ENCODE results near the gene ITGA3. TPM values are rescaled to one million over a fixed set of nuclear protein-coding genes. Genes with fewer than 3 reads are reported as not detected.
A peak's percentile ranks its signal among the peaks of the same experiment; 100 is the strongest.

ITGA3 gene
- total and polyA plus RNA-seq, 2 experiments from 2014 or later = 105 to 330 TPM

GRCh38 chr17:50105811-50106210, 49.9 kb downstream of the ITGA3 start:
- no peak overlapping the region for H3K27ac ChIP-seq
- no peaks in the 10 kb centered on the region for H3K79me2 ChIP-seq (ENCODE audit: insufficient read depth)
- H3K9ac ChIP-seq = no peak overlapping the region
- in situ Hi-C loops (cut with MboI) = no loop called here
- DNase-seq = no peak
- H3K4me1 ChIP-seq (ENCODE audit: insufficient read depth) = peaks cover 24% of the 10 kb centered on the region
- H3K9me2 ChIP-seq (ENCODE audit: insufficient read depth) = no peaks in the 10 kb centered on the region
- no peak overlapping the region for H2AFZ ChIP-seq
- no peaks in the 10 kb centered on the region for H4K20me1 ChIP-seq (ENCODE audit: insufficient read depth)
- no peak overlapping the region for H3K4me3 ChIP-seq
- H3K36me3 ChIP-seq (ENCODE audit: low read depth) = no peaks in the 10 kb centered on the region
- 87 to 94% methylated on average over 18 to 21 of the region's 21 CpGs for WGBS, 2 experiments (ENCODE audit: low coverage in 1 of 2, low lambda C conversion rate in 2 of 2, missing lambda C conversion rate in 2 of 2)
- H3F3A ChIP-seq (ENCODE audit: insufficient read depth) = peaks cover 5% of the 10 kb centered on the region
- H3K27me3 ChIP-seq (replicated peaks; ENCODE audit: insufficient read depth) = no peaks in the 10 kb centered on the region
- no peak for TF ChIP-seq EZH2phosphoT487 (IDR thresholded peaks at IDR 0.05; ENCODE audit: insufficient read depth, low read depth)
- TF ChIP-seq EZH2 (IDR thresholded peaks at IDR 0.05; ENCODE audit: insufficient read depth, poor library complexity, severe bottlenecking) = no peak
- H3K9me3 ChIP-seq (ENCODE audit: low read depth) = no peaks in the 10 kb centered on the region
- H3K4me2 ChIP-seq (ENCODE audit: unreplicated experiment) = no peak overlapping the region

GRCh38 chr17:50106393-50107131, 50.7 kb downstream of the ITGA3 start:
- H3K79me2 ChIP-seq (ENCODE audit: insufficient read depth) = no peaks in the 10 kb centered on the region

DNA sequence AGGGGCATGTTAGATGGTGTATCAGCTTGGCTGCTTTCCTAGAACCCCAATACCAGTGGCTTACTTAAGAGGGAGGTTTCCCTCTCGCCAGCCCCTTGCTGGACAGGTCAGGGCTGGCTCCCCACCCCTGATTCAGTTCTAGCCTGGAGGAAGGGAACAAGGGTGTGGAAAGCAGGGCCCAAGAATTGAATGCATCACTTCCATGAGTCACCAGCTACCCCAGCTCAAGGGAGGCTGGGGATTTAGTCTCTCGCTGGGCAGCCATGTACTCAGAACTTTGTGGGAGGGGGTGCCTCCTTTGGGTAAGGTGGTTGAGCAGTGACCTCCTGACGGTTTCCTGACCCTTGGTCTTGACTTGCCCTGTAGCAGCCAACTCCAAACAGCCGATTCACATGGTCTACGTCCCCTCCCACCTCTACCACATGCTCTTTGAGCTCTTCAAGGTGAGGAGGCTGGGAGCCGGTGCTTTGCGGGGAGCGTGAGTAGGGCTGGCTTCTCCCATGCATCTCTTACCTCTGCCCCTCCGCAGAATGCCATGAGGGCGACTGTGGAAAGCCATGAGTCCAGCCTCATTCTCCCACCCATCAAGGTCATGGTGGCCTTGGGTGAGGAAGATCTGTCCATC, 52.0 kb downstream of the ITGA3 start:
- 68 to 75% methylated on average over 10 of the region's 10 CpGs for WGBS, 2 experiments (ENCODE audit: low coverage in 1 of 2, low lambda C conversion rate in 2 of 2, missing lambda C conversion rate in 2 of 2)
- H3K36me3 ChIP-seq (ENCODE audit: low read depth) = no peaks in the 10 kb centered on the region
- TF ChIP-seq EZH2 (IDR thresholded peaks at IDR 0.05; ENCODE audit: insufficient read depth, poor library complexity, severe bottlenecking) (no peak), EZH2phosphoT487 (IDR thresholded peaks at IDR 0.05; ENCODE audit: insufficient read depth, low read depth) (no peak)
- H3K4me3 ChIP-seq = no peak overlapping the region
- H3K79me2 ChIP-seq (ENCODE audit: insufficient read depth) = no peaks in the 10 kb centered on the region
- H3K27ac ChIP-seq = no peak overlapping the region
- no peak overlapping the region for H3K4me2 ChIP-seq (ENCODE audit: unreplicated experiment)
- no peaks in the 10 kb centered on the region for H3K9me3 ChIP-seq (ENCODE audit: low read depth)
- no peaks in the 10 kb centered on the region for H4K20me1 ChIP-seq (ENCODE audit: insufficient read depth)
- in situ Hi-C loops (cut with MboI) = no loop called here
- peaks cover 8% of the 10 kb centered on the region for H3K4me1 ChIP-seq (ENCODE audit: insufficient read depth)
- H3K9ac ChIP-seq = no peak overlapping the region
- no peak overlapping the region for H2AFZ ChIP-seq
- no peaks in the 10 kb centered on the region for H3K27me3 ChIP-seq (replicated peaks; ENCODE audit: insufficient read depth)
- H3K9me2 ChIP-seq (ENCODE audit: insufficient read depth) = no peaks in the 10 kb centered on the region
- H3F3A ChIP-seq (ENCODE audit: insufficient read depth) = peaks cover 5% of the 10 kb centered on the region
- peak; percentile 83 for DNase-seq

More at GRCh38 chr17:50106393-50107131, 50.7 kb downstream of the ITGA3 start:
- Histone ChIP-seq H3K27me3 (replicated peaks; ENCODE audit: insufficient read depth) (no peaks in the 10 kb centered on the region), H4K20me1 (ENCODE audit: insufficient read depth) (no peaks in the 10 kb centered on the region), H3K9ac (no peak overlapping the region), H3K4me2 (ENCODE audit: unreplicated experiment) (no peak overlapping the region), H3K4me3 (no peak overlapping the region), H3K9me3 (ENCODE audit: low read depth) (no peaks in the 10 kb centered on the region), H2AFZ (no peak overlapping the region), H3K27ac (no peak overlapping the region), H3K36me3 (ENCODE audit: low read depth) (no peaks in the 10 kb centered on the region), H3K4me1 (ENCODE audit: insufficient read depth) (peaks cover 16% of the 10 kb centered on the region), H3K9me2 (ENCODE audit: insufficient read depth) (no peaks in the 10 kb centered on the region), H3F3A (ENCODE audit: insufficient read depth) (peaks cover 5% of the 10 kb centered on the region)
- no peak for DNase-seq
- in situ Hi-C loops (cut with MboI) = no loop called here
- WGBS, 2 experiments (ENCODE audit: low coverage in 1 of 2, low lambda C conversion rate in 2 of 2, missing lambda C conversion rate in 2 of 2) = 65 to 67% methylated on average over 11 to 13 of the region's 13 CpGs
- TF ChIP-seq EZH2phosphoT487 (IDR thresholded peaks at IDR 0.05; ENCODE audit: insufficient read depth, low read depth) (no peak), EZH2 (IDR thresholded peaks at IDR 0.05; ENCODE audit: insufficient read depth, poor library complexity, severe bottlenecking) (no peak)

DNA sequence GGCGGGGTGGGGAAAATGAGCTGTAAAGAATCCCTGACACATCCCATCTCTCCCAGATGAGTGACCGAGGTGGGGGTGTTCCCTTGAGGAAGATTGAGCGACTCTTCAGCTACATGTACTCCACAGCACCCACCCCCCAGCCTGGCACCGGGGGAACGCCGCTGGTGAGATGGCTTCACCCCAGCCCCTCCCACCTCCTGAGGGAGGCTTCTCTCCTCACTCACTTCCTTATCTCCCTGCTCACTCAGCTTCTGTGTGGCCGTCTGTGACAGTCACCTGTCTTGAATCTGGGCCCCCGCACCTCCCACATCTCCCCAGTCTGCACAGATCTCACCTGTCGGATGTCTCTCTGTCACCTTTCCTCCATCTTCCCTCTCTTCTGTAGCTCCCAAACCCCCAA, 52.6 kb downstream of the ITGA3 start:
- Histone ChIP-seq H3K9me2 (ENCODE audit: insufficient read depth) (no peaks in the 10 kb centered on the region), H3K4me3 (no peak overlapping the region), H3K4me1 (ENCODE audit: insufficient read depth) (peaks cover 8% of the 10 kb centered on the region), H3K4me2 (ENCODE audit: unreplicated experiment) (no peak overlapping the region), H3K27me3 (replicated peaks; ENCODE audit: insufficient read depth) (no peaks in the 10 kb centered on the region), H3K9me3 (ENCODE audit: low read depth) (no peaks in the 10 kb centered on the region), H3K27ac (no peak overlapping the region), H3K79me2 (ENCODE audit: insufficient read depth) (no peaks in the 10 kb centered on the region), H3F3A (ENCODE audit: insufficient read depth) (peaks cover 5% of the 10 kb centered on the region), H4K20me1 (ENCODE audit: insufficient read depth) (no peaks in the 10 kb centered on the region), H3K36me3 (ENCODE audit: low read depth) (no peaks in the 10 kb centered on the region), H2AFZ (no peak overlapping the region), H3K9ac (no peak overlapping the region)
- TF ChIP-seq EZH2phosphoT487 (IDR thresholded peaks at IDR 0.05; ENCODE audit: insufficient read depth, low read depth) = no peak
- no peak for TF ChIP-seq EZH2 (IDR thresholded peaks at IDR 0.05; ENCODE audit: insufficient read depth, poor library complexity, severe bottlenecking)
- DNase-seq = no peak
- in situ Hi-C loops (cut with MboI) = no loop called here
- 82 to 86% methylated on average over 5 to 9 of the region's 9 CpGs for WGBS, 2 experiments (ENCODE audit: low coverage in 1 of 2, low lambda C conversion rate in 2 of 2, missing lambda C conversion rate in 2 of 2)
